Neural cell (in vitro differentiated cells): ENCODE results near the gene ITM2C. TPM values are rescaled to one million over a fixed set of nuclear protein-coding genes. Genes with fewer than 3 reads are reported as not detected.

Experiments used
- H2AFZ ChIP-seq: fragments of 200-600, 300-800 bp; sonication (generic), shearing (Covaris generic); 2 replicates; pipeline ENCODE4 v1.6.0; 2014; ENCODE audit warnings: low read depth, mild to moderate bottlenecking, antibody characterized with exemption, low read length, moderate library complexity
- H3F3A ChIP-seq: fragments of 200-600 bp; shearing (Covaris generic); 2 replicates; pipeline ENCODE4 v1.6.1; 2016; ENCODE audit warnings: mild to moderate bottlenecking, moderate library complexity, mixed read lengths, antibody characterized with exemption, low read length; ENCODE audit not compliant: insufficient read depth, poor library complexity, severe bottlenecking
- H3K27ac ChIP-seq: fragments of 200-600, 300-800 bp; sonication (generic), shearing (Covaris generic); 2 replicates; pipeline ENCODE4 v1.5.1; 2014; ENCODE audit warnings: mild to moderate bottlenecking, low read length, moderate library complexity
- H3K27me3 ChIP-seq: fragments of 300-800, 200-600 bp; sonication (generic), shearing (Covaris generic); 2 replicates; pipeline ENCODE4 v1.6.0; 2014; ENCODE audit warnings: mild to moderate bottlenecking, low read depth, low read length, moderate library complexity; ENCODE audit not compliant: insufficient read depth
- H3K36me3 ChIP-seq: fragments of 300-800, 200-600 bp; sonication (generic), shearing (Covaris generic); 2 replicates; pipeline ENCODE4 v1.5.1; 2014; ENCODE audit warnings: mild to moderate bottlenecking, antibody characterized with exemption, low read length, moderate library complexity; ENCODE audit not compliant: insufficient read depth
- H3K4me2 ChIP-seq: fragments of 300-800, 200-600 bp; sonication (generic), shearing (Covaris generic); 2 replicates; pipeline ENCODE4 v1.6.0; 2014; ENCODE audit warnings: mild to moderate bottlenecking, low read length
- H3K4me3 ChIP-seq: fragments of 300-800, 200-600 bp; sonication (generic), shearing (Covaris generic); 2 replicates; pipeline ENCODE4 v1.5.1; 2014; ENCODE audit warnings: mild to moderate bottlenecking, low read length, moderate library complexity
- H3K79me2 ChIP-seq: fragments of 200-600 bp; shearing (Covaris generic); replicated peaks from 2 replicates; pipeline ENCODE4 v1.6.0; 2014; ENCODE audit warnings: mild to moderate bottlenecking, low read length, moderate library complexity; ENCODE audit not compliant: insufficient read depth
- H3K9ac ChIP-seq: fragments of 300-800, 200-600 bp; sonication (generic), shearing (Covaris generic); 2 replicates; pipeline ENCODE4 v1.6.1; 2016; ENCODE audit warnings: mild to moderate bottlenecking, low read length, mixed read lengths
- H3K9me2 ChIP-seq: fragments of 200-600 bp; shearing (Covaris generic); 2 replicates; pipeline ENCODE4 v1.6.1; 2016; ENCODE audit warnings: mild to moderate bottlenecking, low read length, mixed read lengths; ENCODE audit not compliant: insufficient read depth
- H3K9me3 ChIP-seq: fragments of 200-600, 300-800 bp; sonication (generic), shearing (Covaris generic); 2 replicates; pipeline ENCODE4 v1.6.1; 2016; ENCODE audit warnings: mild to moderate bottlenecking, mixed run types, low read length, moderate library complexity, mixed read lengths
- H4K20me1 ChIP-seq: fragments of 200-600 bp; shearing (Covaris generic); 2 replicates; pipeline ENCODE4 v1.6.1; 2016; ENCODE audit warnings: mild to moderate bottlenecking, mixed run types; ENCODE audit not compliant: insufficient read depth
- CTCF ChIP-seq: fragments of 450-650 bp; IDR thresholded peaks from 2 replicates; pipeline ENCODE4 v1.5.1; 2014; ENCODE audit warnings: antibody characterized with exemption, mild to moderate bottlenecking, moderate library complexity; ENCODE audit not compliant: poor library complexity, severe bottlenecking
- EP300 ChIP-seq: fragments of 450-650 bp; conservative IDR thresholded peaks from 2 replicates; pipeline ENCODE4 v1.6.1; 2014; ENCODE audit warnings: antibody characterized with exemption, mild to moderate bottlenecking, moderate library complexity; ENCODE audit not compliant: poor library complexity, severe bottlenecking
- EZH2 ChIP-seq: fragments of 200-600, 300-800 bp; shearing (Covaris generic), sonication (generic); IDR thresholded peaks from 2 replicates; pipeline ENCODE4 v1.6.1; 2014; ENCODE audit warnings: antibody characterized with exemption, low read length, borderline replicate concordance, mild to moderate bottlenecking; ENCODE audit not compliant: insufficient read depth, poor library complexity, severe bottlenecking
- MXI1 ChIP-seq: fragments of 450-650 bp; conservative IDR thresholded peaks from 2 replicates; pipeline ENCODE4 v1.6.1; 2014; ENCODE audit warnings: antibody characterized with exemption, mild to moderate bottlenecking; ENCODE audit not compliant: poor library complexity, severe bottlenecking
- POLR2AphosphoS5 ChIP-seq: IDR thresholded peaks from 2 replicates; pipeline ENCODE4 v1.6.1; 2012
- RAD21 ChIP-seq: fragments of 450-650 bp; conservative IDR thresholded peaks from 2 replicates; pipeline ENCODE4 v1.6.1; 2014; ENCODE audit warnings: antibody characterized with exemption, mild to moderate bottlenecking, moderate library complexity
- REST ChIP-seq: IDR thresholded peaks from 2 replicates; pipeline ENCODE4 v1.6.1; 2012; ENCODE audit warnings: borderline replicate concordance
- SMC3 ChIP-seq: fragments of 450-650 bp; conservative IDR thresholded peaks from 2 replicates; pipeline ENCODE4 v1.6.1; 2014; ENCODE audit warnings: antibody characterized with exemption, mild to moderate bottlenecking, moderate library complexity; ENCODE audit not compliant: poor library complexity
- TAF1 ChIP-seq: IDR thresholded peaks from 2 replicates; pipeline ENCODE4 v1.6.1; 2012; ENCODE audit warnings: low read depth
- polyA plus RNA-seq: library from polyadenylated mRNA; depleted of rRNA; stranded (reverse); fragments of >200 nt; gene quantifications from 2 replicates; pipeline ENCODE4 v1.2.3, GENCODE V29; 2014

ITM2C gene
- polyA plus RNA-seq, 1 donor from 2014 or later: 186 TPM

- Histone ChIP-seq H3K4me2 (no peak overlapping the region), H3F3A (no peaks in the 10 kb centered on the region), H3K9ac (no peak overlapping the region), H3K36me3 (no peaks in the 10 kb centered on the region), H3K27me3 (no peaks in the 10 kb centered on the region), H3K4me3 (no peak overlapping the region), H3K9me2 (no peaks in the 10 kb centered on the region), H4K20me1 (no peaks in the 10 kb centered on the region), H3K27ac (peak overlapping the region; percentile 96), H3K9me3 (no peaks in the 10 kb centered on the region), H2AFZ (no peak overlapping the region), H3K79me2 (no peaks in the 10 kb centered on the region)
- TF ChIP-seq TAF1 (no peak), EP300 (no peak), REST (no peak), EZH2 (no peak), CTCF (no peak), RAD21 (no peak), SMC3 (no peak), MXI1 (no peak), POLR2AphosphoS5 (no peak)
These were observed 35.7 kb downstream of the ITM2C start for GRCh38 chr2:230900336-230900995.

- Histone ChIP-seq H3K27me3 (no peaks in the 10 kb centered on the region), H3K79me2 (no peaks in the 10 kb centered on the region), H3F3A (no peaks in the 10 kb centered on the region), H3K4me3 (no peak overlapping the region), H3K9ac (no peak overlapping the region), H3K27ac (no peak overlapping the region), H3K9me2 (no peaks in the 10 kb centered on the region), H2AFZ (no peak overlapping the region), H3K4me2 (no peak overlapping the region), H3K9me3 (no peaks in the 10 kb centered on the region), H4K20me1 (no peaks in the 10 kb centered on the region), H3K36me3 (no peaks in the 10 kb centered on the region)
- TF ChIP-seq REST: no peak
- TF ChIP-seq TAF1: no peak
- TF ChIP-seq POLR2AphosphoS5: no peak
- no peak for TF ChIP-seq EZH2
- no peak for TF ChIP-seq RAD21
- TF ChIP-seq MXI1: no peak
- TF ChIP-seq CTCF: no peak
- TF ChIP-seq EP300: no peak
- TF ChIP-seq SMC3: no peak
These were observed 36.3 kb downstream of the ITM2C start for GRCh38 chr2:230901006-230901405.
